Left ventricle myocardium inferior (tissue), 1 donor: Measurements from ENCODE around the gene ERH. TPM values are rescaled to one million over a fixed set of nuclear protein-coding genes. Genes with fewer than 3 reads are reported as not detected.

Experiments
- DNase-seq: peaks from one replicate; pipeline ENCODE4 v3.0.0-alpha.2; 2020
- H3K27ac ChIP-seq: fragments of 200-600 bp; replicated peaks from 2 replicates; pipeline ENCODE4 v1.8.0; 2021
- H3K27me3 ChIP-seq: fragments of 200-600 bp; 2 replicates; pipeline ENCODE4 v1.8.0; 2021; ENCODE audit warnings: low read depth
- H3K36me3 ChIP-seq: fragments of 200-600 bp; 2 replicates; pipeline ENCODE4 v1.8.0; 2021
- H3K4me1 ChIP-seq: fragments of 200-600 bp; 2 replicates; pipeline ENCODE4 v1.8.0; 2021
- H3K4me3 ChIP-seq: fragments of 200-600 bp; 2 replicates; pipeline ENCODE4 v1.8.0; 2021; ENCODE audit warnings: mild to moderate bottlenecking, moderate library complexity
- H3K9me3 ChIP-seq: fragments of 200-600 bp; replicated peaks from 2 replicates; pipeline ENCODE4 v1.8.0; 2021
- CTCF ChIP-seq: fragments of 200-600 bp; IDR thresholded peaks from 2 replicates; pipeline ENCODE4 v1.8.0; 2021; ENCODE audit warnings: antibody characterized with exemption, mild to moderate bottlenecking, borderline replicate concordance
- intact Hi-C: fragments of 100-400 bp; cut with micrococcal nuclease; formaldehyde crosslinking; loops from one replicate; pipeline ENCODE4 v1.11.0; 2022
- total RNA-seq: library from RNA; stranded (reverse); fragmentation: NEBNext Ultra II Directional; extraction: Animal tissue kit (Norgen Biotek cat#: 25700); gene quantifications from one replicate; pipeline ENCODE4 v1.2.1, GENCODE V29; 2021
- donor health status: DM: no; HTN: yes; CAD: no; lungs with severe emphysema.

The ERH gene
- total RNA-seq, 1 donor from 2014 or later = 105 TPM

GRCh38 chr14:69351385-69351784 is 46.7 kb downstream of the ERH start:
- Histone ChIP-seq H3K36me3 (peaks cover 46% of the 10 kb centered on the region), H3K27me3 (peaks cover 4% of the 10 kb centered on the region), H3K9me3 (no peaks in the 10 kb centered on the region), H3K4me3 (no peak overlapping the region), H3K4me1 (peaks cover 16% of the 10 kb centered on the region), H3K27ac (no peak overlapping the region)
- DNase-seq = no peak
- TF ChIP-seq CTCF = no peak
- intact Hi-C loops = loop anchor here (10.0 kb wide), 1 partner anchor 107 kb away; no protein-coding TSS in a partner anchor

- intact Hi-C loops = loop anchor here (10.0 kb wide), 1 partner anchor 106 kb away; no protein-coding TSS in a partner anchor
- DNase-seq = no peak
- H3K9me3 ChIP-seq = no peaks in the 10 kb centered on the region
- peaks cover 46% of the 10 kb centered on the region for H3K36me3 ChIP-seq
- TF ChIP-seq CTCF = no peak
- H3K4me1 ChIP-seq = peaks cover 11% of the 10 kb centered on the region
- no peak overlapping the region for H3K4me3 ChIP-seq
- no peak overlapping the region for H3K27ac ChIP-seq
- peaks cover 4% of the 10 kb centered on the region for H3K27me3 ChIP-seq
These were observed 47.2 kb downstream of the ERH start for GRCh38 chr14:69350892-69351291.

- no peak for TF ChIP-seq CTCF
- no peaks in the 10 kb centered on the region for H3K4me1 ChIP-seq
- H3K4me3 ChIP-seq = no peak overlapping the region
- DNase-seq = no peak
- H3K36me3 ChIP-seq = peaks cover 46% of the 10 kb centered on the region
- H3K27ac ChIP-seq = no peak overlapping the region
- intact Hi-C loops = no loop called here
- no peaks in the 10 kb centered on the region for H3K9me3 ChIP-seq
- H3K27me3 ChIP-seq = peaks cover 4% of the 10 kb centered on the region
These were observed 48.9 kb downstream of the ERH start for GRCh38 chr14:69349091-69349777.

GRCh38 chr14:69346710-69347109 is 51.4 kb downstream of the ERH start:
- no peak overlapping the region for H3K27ac ChIP-seq
- peak; percentile 64 for TF ChIP-seq CTCF
- DNase-seq = peak; percentile 29
- no peaks in the 10 kb centered on the region for H3K9me3 ChIP-seq
- H3K27me3 ChIP-seq = peaks cover 4% of the 10 kb centered on the region
- peaks cover 13% of the 10 kb centered on the region for H3K4me1 ChIP-seq
- peaks cover 43% of the 10 kb centered on the region for H3K36me3 ChIP-seq
- intact Hi-C loops = no loop called here
- no peak overlapping the region for H3K4me3 ChIP-seq

- Histone ChIP-seq H3K36me3 (peaks cover 48% of the 10 kb centered on the region), H3K27ac (no peak overlapping the region), H3K4me1 (peaks cover 13% of the 10 kb centered on the region), H3K27me3 (peaks cover 3% of the 10 kb centered on the region), H3K9me3 (no peaks in the 10 kb centered on the region), H3K4me3 (no peak overlapping the region)
- no peak for DNase-seq
- TF ChIP-seq CTCF = no peak
- intact Hi-C loops = no loop called here
These were observed 52.7 kb downstream of the ERH start for GRCh38 chr14:69345402-69345801.
